ENCODE results near the gene GRM8. TPM values are rescaled to one million over a fixed set of nuclear protein-coding genes. Genes with fewer than 3 reads are reported as not detected.

Gene GRM8
- total RNA-seq, 1 donor from 2014 or later, result 1.8 TPM

Small RNAs within 50 kb of the gene (microRNA-seq; reads per million reads assigned to microRNA genes)
- gene MIR592, result 1.4 reads per million

Other genes starting within 250 kb of the GRM8 start
- gene ZNF800, start 139.8 kb upstream of the GRM8 start, total RNA-seq, result 39.2 TPM

Measured in sciatic nerve (tissue), 1 donor.